ENCODE data around the gene GFRA4.

Gene GFRA4

GRCh38 chr20:3655131-3655405 lies 8.1 kb downstream of the GFRA4 start:
- Histone ChIP-seq H3K4me3 (ENCODE audit: low read depth, low read length) (no peak overlapping the region), H3K36me3 (ENCODE audit: control insufficient read depth in 2 of 2, insufficient read depth in 1 of 2, low read length in 2 of 2) (no peaks in the 10 kb centered on the region), H3K4me1 (ENCODE audit: control insufficient read depth, insufficient read depth, low read length) (no peaks in the 10 kb centered on the region), H3K9me3 (ENCODE audit: control insufficient read depth, insufficient read depth, low read depth, low read length) (no peaks in the 10 kb centered on the region), H3K27ac (ENCODE audit: extremely low read depth, low read depth, low read length) (no peak overlapping the region)
- POLR2A ChIA-PET, result no interaction called here
- CTCF ChIA-PET, result interaction anchor here (0.6 kb wide), 2 partner anchors 25 to 368 kb away, joined by 3 read pairs; no protein-coding TSS in a partner anchor
- TF ChIP-seq RBAK (tag by site-specific recombination; IDR thresholded peaks at IDR 0.05) (no peak), YY1 (tag by site-specific recombination; IDR thresholded peaks at IDR 0.05) (no peak), ZNF660 (tag by site-specific recombination; IDR thresholded peaks at IDR 0.05) (no peak), ZNF366 (tag by site-specific recombination; conservative IDR thresholded peaks at IDR 0.05) (no peak), ZBTB17 (tag by site-specific recombination; IDR thresholded peaks at IDR 0.05) (no peak), ZFP37 (tag by site-specific recombination; IDR thresholded peaks at IDR 0.05) (no peak), ZBTB21 (tag by site-specific recombination; IDR thresholded peaks at IDR 0.05) (no peak)

GRCh38 chr20:3654326-3655130 lies 8.7 kb downstream of the GFRA4 start:
- CTCF ChIA-PET, result interaction anchor here (0.6 to 1.2 kb wide), 5 partner anchors 8 to 369 kb away, joined by 3 read pairs; no protein-coding TSS in a partner anchor
- POLR2A ChIA-PET, result no interaction called here
- Histone ChIP-seq H3K27ac (ENCODE audit: extremely low read depth, low read depth, low read length) (no peak overlapping the region), H3K9me3 (ENCODE audit: control insufficient read depth, insufficient read depth, low read depth, low read length) (no peaks in the 10 kb centered on the region), H3K4me1 (ENCODE audit: control insufficient read depth, insufficient read depth, low read length) (no peaks in the 10 kb centered on the region), H3K4me3 (ENCODE audit: low read depth, low read length) (no peak overlapping the region), H3K36me3 (ENCODE audit: control insufficient read depth in 2 of 2, insufficient read depth in 1 of 2, low read length in 2 of 2) (no peaks in the 10 kb centered on the region)
- no peak for TF ChIP-seq ZNF140 (tag by site-specific recombination; IDR thresholded peaks at IDR 0.05)
- TF ChIP-seq ZBTB6 (tag by site-specific recombination; IDR thresholded peaks at IDR 0.05), result no peak
- no peak for TF ChIP-seq REST (tag by site-specific recombination; IDR thresholded peaks at IDR 0.05)
- no peak for TF ChIP-seq ZNF362 (tag by site-specific recombination; IDR thresholded peaks at IDR 0.05)
- TF ChIP-seq ZNF416 (tag by site-specific recombination; IDR thresholded peaks at IDR 0.05), result no peak
- TF ChIP-seq ZNF449 (tag by site-specific recombination; IDR thresholded peaks at IDR 0.05), result no peak
- TF ChIP-seq ZEB2 (tag by site-specific recombination; IDR thresholded peaks at IDR 0.05), result no peak
- TF ChIP-seq ZNF792 (tag by site-specific recombination; IDR thresholded peaks at IDR 0.05), result no peak
- no peak for TF ChIP-seq ZNF121 (tag by site-specific recombination; IDR thresholded peaks at IDR 0.05)
- no peak for TF ChIP-seq ZNF529 (tag by site-specific recombination; IDR thresholded peaks at IDR 0.05; ENCODE audit: insufficient replicate concordance)
- TF ChIP-seq SP3 (tag by site-specific recombination; IDR thresholded peaks at IDR 0.05), result no peak
- TF ChIP-seq ZNF214 (tag by site-specific recombination; IDR thresholded peaks at IDR 0.05; ENCODE audit: borderline replicate concordance), result no peak
- TF ChIP-seq ZNF610 (tag by site-specific recombination; IDR thresholded peaks at IDR 0.05; ENCODE audit: borderline replicate concordance), result no peak
- TF ChIP-seq ZNF624 (tag by site-specific recombination; IDR thresholded peaks at IDR 0.05), result no peak
- no peak for TF ChIP-seq ZNF341 (tag by site-specific recombination; IDR thresholded peaks at IDR 0.05; ENCODE audit: low read depth)
- TF ChIP-seq PRDM1 (tag by site-specific recombination; IDR thresholded peaks at IDR 0.05), result no peak
- TF ChIP-seq ZNF2 (tag by site-specific recombination; IDR thresholded peaks at IDR 0.05), result no peak
- TF ChIP-seq ZNF138 (tag by site-specific recombination; IDR thresholded peaks at IDR 0.05; ENCODE audit: borderline replicate concordance), result no peak
- no peak for TF ChIP-seq ZNF558 (tag by site-specific recombination; IDR thresholded peaks at IDR 0.05)
- TF ChIP-seq SP7 (tag by site-specific recombination; IDR thresholded peaks at IDR 0.05), result no peak
